Suprapubic skin (tissue), 4 donors: ENCODE results near the gene RAP1A. TPM values are rescaled to one million over a fixed set of nuclear protein-coding genes. Genes with fewer than 3 reads are reported as not detected.

Experiments used
- DNase-seq, 2 donors: peaks; one replicate each; pipeline ENCODE4 v3.0.0-alpha.2; 2019; ENCODE audit warnings: low spot score in 2 of 2
- H3K27ac ChIP-seq: fragments of 200-600 bp; sonication (generic); one replicate; pipeline ENCODE4 v1.5.1; 2019
- H3K27me3 ChIP-seq: fragments of 200-600 bp; sonication (generic); one replicate; pipeline ENCODE4 v1.5.1; 2019
- H3K36me3 ChIP-seq: fragments of 200-600 bp; sonication (generic); one replicate; pipeline ENCODE4 v1.5.1; 2019
- H3K4me1 ChIP-seq: fragments of 200-600 bp; sonication (generic); one replicate; pipeline ENCODE4 v1.5.1; 2019
- H3K4me3 ChIP-seq: fragments of 200-600 bp; sonication (generic); one replicate; pipeline ENCODE4 v1.5.1; 2019; ENCODE audit warnings: mild to moderate bottlenecking
- H3K9me3 ChIP-seq: fragments of 200-600 bp; sonication (generic); one replicate; pipeline ENCODE4 v1.5.1; 2019
- CTCF ChIP-seq, 2 donors: fragments of 200-600 bp in 1 of 2; fragments of 450-650 bp in 1 of 2; sonication (generic) in 1 of 2; IDR thresholded peaks; one replicate each; pipeline ENCODE4 v1.5.1; 2016 to 2019; ENCODE audit warnings: antibody characterized with exemption in 2 of 2, mild to moderate bottlenecking in 1 of 2, moderate library complexity in 1 of 2
- EP300 ChIP-seq: sonication (generic); formaldehyde crosslinking; IDR thresholded peaks from one replicate; pipeline ENCODE4 v1.6.1; 2017; ENCODE audit warnings: antibody characterized with exemption
- POLR2A ChIP-seq, 2 donors: fragments of 450-650 bp; IDR thresholded peaks; one replicate each; pipeline ENCODE4 v1.6.1; 2017; ENCODE audit warnings: antibody characterized with exemption in 2 of 2, mild to moderate bottlenecking in 2 of 2, moderate library complexity in 2 of 2
- POLR2AphosphoS5 ChIP-seq, 3 donors: sonication (generic); formaldehyde crosslinking; IDR thresholded peaks; one replicate each; pipeline ENCODE4 v1.6.1; 2017; ENCODE audit warnings: antibody characterized with exemption in 3 of 3
- WGBS: methylation state at CpG from one replicate; pipeline ENCODE4 v1.1.5; 2018; 5-methylcytosine and 5-hydroxymethylcytosine counted together
- total RNA-seq, 4 donors: library from RNA; depleted of rRNA; stranded (reverse); fragments of >200 nt; gene quantifications; one replicate each; pipeline ENCODE4 v1.1.0, GENCODE V29; 2016

Gene RAP1A
- total RNA-seq, 4 donors from 2014 or later = 31.0 to 38.4 (median 35.3) TPM

GRCh38 chr1:111749628-111750027, 130.0 kb downstream of the RAP1A start:
- Histone ChIP-seq H3K9me3 (no peaks in the 10 kb centered on the region), H3K4me3 (no peak overlapping the region), H3K4me1 (peaks cover 3% of the 10 kb centered on the region), H3K27me3 (no peaks in the 10 kb centered on the region), H3K36me3 (no peaks in the 10 kb centered on the region), H3K27ac (no peak overlapping the region)
- DNase-seq = no peak
- WGBS = 94% methylated on average over 3 of the region's 3 CpGs
- TF ChIP-seq POLR2A (IDR thresholded peaks at IDR 0.05) (no peak), CTCF (IDR thresholded peaks at IDR 0.05) (no peak), EP300 (no peak), POLR2AphosphoS5 (IDR thresholded peaks at IDR 0.05) (no peak)

GRCh38 chr1:111750856-111751255, 131.3 kb downstream of the RAP1A start:
- H3K27ac ChIP-seq = no peak overlapping the region
- TF ChIP-seq POLR2AphosphoS5 (IDR thresholded peaks at IDR 0.05) (no peak), CTCF (IDR thresholded peaks at IDR 0.05) (no peak), EP300 (no peak), POLR2A (IDR thresholded peaks at IDR 0.05) (no peak)
- WGBS = 86% methylated on average over 2 of the region's 2 CpGs

GRCh38 chr1:111751906-111752575, 132.5 kb downstream of the RAP1A start:
- Histone ChIP-seq H3K4me3 (no peak overlapping the region), H3K9me3 (no peaks in the 10 kb centered on the region), H3K27ac (no peak overlapping the region), H3K4me1 (peaks cover 17% of the 10 kb centered on the region), H3K27me3 (no peaks in the 10 kb centered on the region), H3K36me3 (no peaks in the 10 kb centered on the region)
- WGBS = 51% methylated on average over 2 of the region's 2 CpGs
- DNase-seq = no peak
- TF ChIP-seq POLR2A (IDR thresholded peaks at IDR 0.05) (no peak), POLR2AphosphoS5 (IDR thresholded peaks at IDR 0.05) (no peak), CTCF (IDR thresholded peaks at IDR 0.05) (no peak), EP300 (no peak)

More at GRCh38 chr1:111750856-111751255, 131.3 kb downstream of the RAP1A start:
- H3K4me3 ChIP-seq = no peak overlapping the region
- no peaks in the 10 kb centered on the region for H3K27me3 ChIP-seq
- H3K36me3 ChIP-seq = no peaks in the 10 kb centered on the region
- no peak for DNase-seq
- H3K9me3 ChIP-seq = no peaks in the 10 kb centered on the region
- peaks cover 8% of the 10 kb centered on the region for H3K4me1 ChIP-seq

- DNase-seq = no peak
- H3K27me3 ChIP-seq = no peaks in the 10 kb centered on the region
- peak overlapping the region; percentile 68 for H3K4me3 ChIP-seq
- H3K4me1 ChIP-seq = peaks cover 23% of the 10 kb centered on the region
- TF ChIP-seq EP300 (no peak), CTCF (IDR thresholded peaks at IDR 0.05) (no peak)
- 2% methylated on average over 12 of the region's 12 CpGs for WGBS
- H3K36me3 ChIP-seq = peaks cover 5% of the 10 kb centered on the region
- H3K9me3 ChIP-seq = no peaks in the 10 kb centered on the region
- H3K27ac ChIP-seq = peak overlapping the region; percentile 90
Measured at GRCh38 chr1:111754984-111755330, 135.4 kb downstream of the RAP1A start.

- DNase-seq = peak; percentile 96
- peak within 1 kb of the TSS; percentile 90 for H3K27ac ChIP-seq
- no peaks in the 10 kb centered on the region for H3K27me3 ChIP-seq
- no peaks in the 10 kb centered on the region for H3K9me3 ChIP-seq
- H3K4me1 ChIP-seq = peaks cover 23% of the 10 kb centered on the region
- TF ChIP-seq CTCF (IDR thresholded peaks at IDR 0.05) = peak; percentile 85 to 87
- peak in 1 of 2 donors; percentile 40 for TF ChIP-seq POLR2A (IDR thresholded peaks at IDR 0.05)
- TF ChIP-seq POLR2AphosphoS5 (IDR thresholded peaks at IDR 0.05) = peak; percentile 7 to 67 (median 46)
- no peak for TF ChIP-seq EP300
- peaks cover 11% of the 10 kb centered on the region for H3K36me3 ChIP-seq
- H3K4me3 ChIP-seq = peak within 1 kb of the TSS; percentile 68
- under 1% methylated on average over 46 of the region's 67 CpGs for WGBS
Measured at GRCh38 chr1:111755331-111756123, 135.9 kb downstream of the RAP1A start, which contains the start of gene DDX20. Gene DDX20 (plus strand): TSS chr1:111755901. CDS start chr1:111755925, 24 bp downstream.
